Measurements from ENCODE around the gene HIP1.
"Not testable (repeated sequence)": the region's sequence is repeated elsewhere in the genome, so short reads cannot be mapped to it uniquely, and the experiment has no call there.

HIP1 gene

DNA sequence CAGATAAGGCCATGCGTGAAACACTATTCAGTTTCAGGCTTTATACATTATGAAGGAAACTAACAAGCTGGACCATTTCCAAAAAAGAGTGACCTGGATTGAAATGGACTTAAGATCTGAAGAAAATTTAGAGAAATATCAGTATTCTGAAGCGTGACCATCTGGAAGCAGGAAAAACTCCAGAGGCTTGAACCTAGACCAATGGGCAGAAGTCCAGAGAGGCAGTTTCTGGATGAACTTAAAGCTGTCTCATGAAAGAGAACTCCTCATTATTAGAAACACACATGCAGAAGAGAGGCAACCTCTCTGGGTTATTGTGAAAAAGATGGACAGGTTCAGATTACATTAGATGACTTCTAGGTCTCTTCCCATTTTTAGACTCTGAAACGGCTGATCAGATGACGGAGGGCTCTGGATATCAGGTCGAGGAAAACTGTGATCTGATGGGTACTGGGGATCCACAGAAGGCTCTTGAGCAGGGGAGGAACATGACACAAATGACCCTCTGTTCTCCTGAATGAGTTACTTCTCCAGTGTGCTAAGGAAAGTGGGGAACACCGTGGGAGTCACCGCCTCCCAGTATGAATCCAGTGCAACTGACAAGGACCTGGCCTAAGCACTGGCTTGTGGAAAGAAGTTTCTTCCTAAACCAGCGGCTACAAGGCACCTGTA is 130.2 kb downstream of the HIP1 start:
- no peak for DNase-seq

DNA sequence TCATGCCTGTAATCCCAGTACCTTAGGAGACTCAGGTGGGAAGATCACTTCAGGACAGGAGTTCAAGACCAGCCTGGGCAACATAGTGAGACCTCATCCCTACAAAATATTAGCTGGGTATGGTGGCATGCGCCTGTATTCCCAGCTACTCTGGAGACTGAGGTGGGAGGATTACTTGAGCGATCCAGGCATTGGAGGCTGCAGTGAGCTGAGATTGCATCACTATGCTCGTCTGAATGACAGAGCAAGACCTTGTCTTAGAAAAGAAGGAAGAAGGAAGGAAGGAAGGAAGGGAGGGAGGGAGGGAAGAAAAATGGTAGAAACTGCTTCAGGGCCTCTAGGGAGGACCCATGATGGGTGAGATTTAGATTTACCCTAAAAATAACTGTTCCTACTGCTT is 134.3 kb downstream of the HIP1 start:
- DNase-seq: no peak

DNA sequence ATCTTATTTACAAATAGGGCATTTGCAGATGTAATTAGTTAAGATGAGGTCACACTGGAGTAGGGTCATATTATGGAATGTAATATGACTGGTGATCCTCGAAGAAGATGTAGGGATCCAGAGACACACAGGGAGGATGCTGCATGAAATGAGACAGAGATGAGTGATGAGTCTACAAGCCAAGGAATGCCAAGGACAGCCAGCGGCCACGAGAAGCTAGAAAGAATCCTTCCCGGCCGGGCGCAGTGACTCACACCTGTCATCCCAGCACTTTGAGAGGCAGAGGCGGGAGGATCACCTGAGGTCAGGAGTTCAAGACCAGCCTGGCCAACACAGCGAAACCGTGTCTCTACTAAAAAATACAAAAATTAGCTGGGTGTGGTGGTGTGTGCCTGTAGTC is 135.9 kb downstream of the HIP1 start:
- DNase-seq: not testable (repeated sequence)

DNA sequence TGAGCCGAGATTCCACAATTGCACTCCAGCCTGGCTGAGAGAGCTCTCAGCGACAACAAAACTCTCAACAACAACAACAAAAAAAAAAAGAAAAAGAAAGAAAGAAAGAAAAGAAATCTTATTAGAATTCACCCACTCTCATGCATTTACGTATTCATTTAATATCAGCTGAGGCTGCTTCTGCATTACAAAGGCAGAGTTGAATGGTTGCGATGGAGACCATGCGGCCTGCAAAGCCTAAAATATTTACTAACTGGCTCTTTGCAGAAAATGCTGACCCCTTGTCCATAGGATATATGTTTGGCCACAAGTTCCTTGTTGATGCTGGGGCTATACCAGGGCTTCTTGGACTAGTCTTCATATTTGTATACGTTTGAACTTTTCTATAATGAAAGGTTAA is 137.2 kb downstream of the HIP1 start:
- no peak for DNase-seq

DNA sequence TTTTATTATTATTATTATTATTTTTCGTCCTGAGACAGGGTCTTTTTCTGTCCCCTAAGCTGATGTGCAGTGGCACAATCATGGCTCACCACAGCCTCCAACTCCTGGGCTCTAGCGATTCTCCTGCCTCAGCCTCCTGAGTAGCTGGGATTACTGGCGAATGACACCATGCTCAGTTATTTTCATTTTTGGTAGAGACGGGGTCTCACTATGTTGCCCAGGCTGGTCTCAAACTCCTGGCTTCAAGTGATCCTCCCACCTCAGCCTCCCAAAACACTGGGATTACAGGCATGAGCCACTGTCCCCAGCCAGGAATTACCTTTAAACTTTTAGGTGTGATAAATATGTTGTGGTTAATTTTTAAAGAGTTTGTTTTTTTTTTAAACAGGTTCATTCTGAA is 138.0 kb downstream of the HIP1 start:
- DNase-seq: not testable (repeated sequence)

DNA sequence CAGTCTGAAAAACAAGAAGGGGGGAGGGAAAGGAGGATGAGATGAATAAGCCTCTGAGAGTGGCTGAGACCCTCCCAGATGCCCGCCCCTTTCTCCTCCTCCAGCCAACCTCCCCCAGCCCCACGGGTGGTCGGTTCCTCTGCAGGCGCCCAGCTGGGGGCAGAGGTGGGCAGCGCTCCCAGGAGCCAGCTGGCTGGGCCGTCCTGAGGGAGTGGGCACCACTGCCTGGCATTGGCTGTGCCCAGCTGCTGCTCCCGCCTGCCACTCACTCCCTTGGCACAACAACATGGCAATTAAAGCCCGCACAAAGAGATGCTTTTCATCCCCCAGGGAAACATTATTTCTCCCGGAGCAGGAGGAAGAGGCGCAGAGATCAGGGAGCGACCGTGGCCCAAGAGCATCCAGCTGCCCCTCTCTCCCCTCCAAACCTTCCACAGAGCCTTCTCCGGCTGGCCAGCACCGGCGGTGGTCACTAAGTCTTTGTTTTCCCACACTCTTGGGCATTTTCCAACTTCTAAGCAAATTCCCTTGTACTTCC is 139.4 kb downstream of the HIP1 start:
- no peak for DNase-seq

DNA sequence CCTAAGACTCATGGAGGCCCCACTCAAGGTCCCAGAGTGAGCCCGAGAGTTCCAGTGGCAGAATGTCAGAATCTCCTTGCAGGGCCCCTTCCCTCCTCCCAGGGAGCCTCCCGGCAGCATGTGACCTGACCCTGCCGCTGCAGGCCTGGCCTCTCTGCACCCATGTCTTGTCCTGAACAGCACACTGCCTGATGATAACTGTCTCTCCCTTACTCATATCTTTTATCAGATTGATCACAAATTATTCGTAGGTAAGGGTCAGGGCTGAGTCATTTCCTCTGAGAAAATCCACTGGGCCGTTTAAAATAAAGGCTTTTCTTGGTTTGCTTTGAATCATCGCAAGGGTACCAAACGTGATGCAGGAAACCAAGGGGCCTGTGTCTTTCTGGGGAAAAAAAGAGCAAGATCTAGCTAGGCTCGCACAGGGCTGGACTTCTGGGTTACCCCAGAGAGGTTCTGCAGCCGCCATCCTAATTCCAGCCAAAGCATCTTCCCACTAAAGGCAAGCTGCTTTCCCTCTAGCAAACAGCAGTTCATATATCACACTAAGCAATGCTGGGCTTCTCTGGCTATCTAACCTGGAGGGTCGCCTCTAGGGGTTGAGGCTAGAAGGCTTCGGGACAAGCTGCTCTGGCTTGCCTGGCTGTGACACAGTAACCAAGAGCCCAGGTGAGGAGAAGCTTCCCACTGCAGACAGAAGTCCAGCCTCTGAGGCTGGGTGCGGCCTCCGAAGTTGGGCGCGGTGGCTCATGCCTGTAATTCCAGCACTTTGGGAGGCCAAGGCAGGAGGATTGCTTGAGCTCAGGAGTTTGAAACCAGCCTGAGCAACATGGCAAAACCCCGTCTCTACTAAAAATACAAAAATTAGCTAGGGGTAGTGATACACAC is 141.8 kb downstream of the HIP1 start:
- DNase-seq: no peak

DNA sequence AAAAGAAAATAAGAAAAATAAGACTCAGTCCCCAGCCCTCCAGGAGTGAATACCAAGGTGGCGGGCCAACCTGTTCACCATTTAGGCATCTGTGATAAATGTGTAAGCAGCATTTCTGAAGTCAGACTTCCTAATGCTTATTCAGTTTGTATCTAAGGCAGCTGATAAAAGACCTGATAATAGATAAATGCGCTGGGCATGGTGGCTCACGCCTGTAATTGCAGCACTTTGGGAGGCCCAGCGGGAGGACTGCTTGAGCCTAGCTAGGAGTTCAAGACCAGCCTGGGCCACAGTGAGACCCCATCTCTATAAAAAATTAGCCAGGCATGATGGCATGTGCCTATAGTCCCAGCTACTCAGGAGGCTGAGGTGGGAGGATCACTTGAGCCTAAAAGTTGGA is 143.0 kb downstream of the HIP1 start:
- DNase-seq: no peak

DNA sequence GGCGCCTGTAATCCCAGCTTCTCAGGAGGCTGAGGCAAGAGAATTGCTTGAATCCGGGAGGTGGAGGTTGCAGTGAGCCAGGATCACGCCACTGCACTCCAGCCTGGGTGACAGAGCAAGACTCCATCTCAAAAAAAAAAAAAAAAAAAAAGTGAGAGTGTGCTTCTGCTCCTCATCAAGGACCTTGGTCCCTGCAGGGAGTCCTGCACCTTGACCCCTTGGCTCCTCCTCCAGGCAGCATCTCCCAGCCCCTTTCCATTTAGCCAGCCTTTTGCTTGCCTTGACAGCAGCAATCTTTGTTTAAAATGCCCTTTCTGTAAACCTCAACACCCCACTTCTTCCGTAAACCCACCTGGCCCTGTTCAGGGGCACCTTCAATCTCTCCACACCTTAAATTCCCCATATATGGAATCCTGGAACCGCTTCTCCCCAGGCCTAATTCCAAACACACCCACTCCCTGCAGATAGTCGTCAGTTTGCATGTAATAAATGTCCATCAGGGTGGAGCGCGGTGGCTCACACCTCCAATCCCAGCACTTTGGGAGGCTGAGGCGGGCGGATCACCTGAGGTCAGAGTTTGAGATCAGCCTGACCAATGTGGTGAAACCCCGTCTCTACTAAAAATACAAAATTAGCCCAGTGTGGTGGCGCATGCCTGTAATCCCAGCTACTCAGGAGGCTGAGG is 145.1 kb downstream of the HIP1 start:
- not testable (repeated sequence) for DNase-seq

DNA sequence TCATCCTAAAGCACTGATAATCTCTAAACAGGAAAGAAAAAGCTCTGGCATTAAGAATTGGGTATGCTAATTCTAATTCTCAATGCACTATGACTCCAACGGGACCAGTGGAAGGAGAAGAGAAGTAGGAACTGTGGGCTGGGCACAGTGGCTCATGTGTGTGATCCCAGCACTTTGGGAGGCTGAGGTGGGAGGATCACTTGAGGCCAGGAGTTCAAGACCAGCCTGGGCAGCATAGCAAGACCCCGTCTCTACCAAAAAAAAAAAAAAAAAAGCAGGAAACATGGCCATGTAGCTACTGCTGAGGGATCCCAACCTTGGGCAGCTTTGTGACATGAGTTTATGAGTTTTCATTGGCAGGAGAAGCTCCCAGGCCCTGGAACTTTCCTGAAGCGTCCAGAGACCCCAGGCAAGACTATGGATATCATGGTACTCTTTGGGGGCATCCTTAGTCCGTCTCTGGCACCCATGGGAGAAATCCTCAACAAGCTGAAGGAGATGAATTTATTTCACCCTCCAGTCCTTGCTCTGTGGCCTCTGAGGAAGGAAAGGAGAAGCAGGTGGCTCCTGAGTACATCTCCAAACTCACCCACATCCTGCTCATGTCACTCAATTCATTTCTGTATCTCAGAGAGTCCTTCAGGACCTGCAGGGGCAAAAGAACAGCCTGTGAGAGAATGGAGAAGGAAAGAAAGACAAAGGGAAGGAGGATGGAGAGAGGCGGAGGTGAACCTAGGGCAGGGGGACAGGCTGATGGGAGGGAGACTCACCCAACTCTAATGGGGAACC is 147.1 kb downstream of the HIP1 start:
- DNase-seq: no peak

DNA sequence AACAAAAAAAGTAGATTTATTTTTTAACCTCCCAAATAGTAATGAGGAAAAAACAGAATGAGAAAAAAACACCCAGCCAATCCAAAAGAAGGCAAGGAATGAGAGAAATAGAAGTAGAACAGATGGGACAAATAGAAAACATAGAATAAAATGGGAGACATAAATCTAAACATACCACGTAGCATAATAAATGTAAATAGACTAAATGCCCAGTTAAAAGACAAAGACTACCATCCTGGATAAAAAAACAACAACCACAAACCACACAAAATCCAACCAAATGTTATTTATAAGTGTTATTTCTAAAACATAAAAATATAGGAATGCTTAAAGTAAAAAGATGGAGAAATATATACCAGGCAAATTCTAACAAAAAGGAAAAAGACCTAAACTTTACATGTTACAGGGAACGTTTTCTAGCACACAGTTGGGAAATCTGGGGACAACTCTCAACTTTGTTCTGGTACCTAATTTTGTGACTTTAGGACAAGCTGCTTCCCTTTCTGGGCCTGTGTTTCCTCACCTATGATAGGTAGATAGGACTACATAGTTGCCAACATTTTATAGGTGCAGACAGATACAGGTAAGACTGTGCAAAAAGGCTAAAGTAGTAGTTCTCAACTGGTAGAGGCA is 148.3 kb downstream of the HIP1 start:
- DNase-seq: no peak

DNA sequence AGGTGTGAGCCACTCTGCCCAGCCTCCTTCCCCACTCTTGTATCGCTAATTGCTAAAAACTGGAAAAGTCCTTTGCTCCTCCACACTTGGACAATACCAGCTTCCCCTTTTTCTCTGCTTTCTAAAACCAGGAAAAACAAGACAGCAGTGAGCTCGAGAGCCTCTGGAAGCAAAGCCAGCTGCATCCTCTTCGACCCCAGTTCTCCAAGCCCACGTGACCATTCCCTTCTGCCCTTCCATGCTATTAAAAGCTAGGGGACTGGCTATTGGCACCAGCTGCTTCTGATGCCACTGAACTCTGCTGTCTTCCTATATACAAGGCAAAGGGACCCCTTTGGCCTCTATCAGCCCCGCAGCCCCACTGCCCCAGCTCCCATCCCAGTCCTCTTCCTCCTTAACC is 154.4 kb downstream of the HIP1 start:
- DNase-seq: no peak

DNA sequence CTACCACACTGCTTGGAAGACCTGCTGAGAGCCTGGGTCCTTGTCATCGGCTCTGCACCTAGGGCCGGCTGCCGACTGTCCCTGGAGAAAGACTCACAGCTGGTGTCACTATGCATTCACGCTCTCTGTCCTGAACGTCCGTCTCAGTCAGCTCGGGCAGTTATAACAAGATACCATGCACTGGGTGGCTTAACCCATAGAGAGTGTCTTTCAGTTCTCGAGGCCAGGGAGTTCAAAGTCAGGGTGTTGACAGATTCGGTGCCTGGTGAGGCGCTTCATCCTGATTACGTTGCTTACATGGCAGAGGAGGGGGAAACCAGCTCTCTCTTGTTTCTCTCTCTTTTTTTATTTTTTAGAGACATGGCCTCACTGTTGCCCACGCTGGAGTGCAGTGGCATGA is 155.5 kb downstream of the HIP1 start:
- no peak for DNase-seq

DNA sequence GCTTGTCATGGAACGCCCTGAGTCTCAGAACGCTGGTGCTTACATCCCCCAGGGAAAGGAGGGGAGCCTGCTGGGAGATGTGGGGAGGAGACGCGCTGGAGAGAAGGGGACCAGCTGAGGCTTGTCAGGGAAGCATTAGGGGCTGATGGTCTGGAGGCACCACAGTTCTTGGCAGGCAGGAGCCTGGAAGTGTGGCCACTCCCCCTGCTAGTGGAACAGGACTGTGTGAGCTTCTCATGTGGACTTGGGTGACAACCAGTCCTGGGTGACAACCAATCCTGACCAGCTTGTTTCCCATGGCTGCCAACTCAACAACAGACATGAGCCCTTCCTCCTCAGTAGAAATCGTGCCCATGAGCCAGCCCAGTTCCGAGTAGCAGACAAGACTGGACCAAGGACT is 158.8 kb downstream of the HIP1 start:
- no peak for DNase-seq

DNA sequence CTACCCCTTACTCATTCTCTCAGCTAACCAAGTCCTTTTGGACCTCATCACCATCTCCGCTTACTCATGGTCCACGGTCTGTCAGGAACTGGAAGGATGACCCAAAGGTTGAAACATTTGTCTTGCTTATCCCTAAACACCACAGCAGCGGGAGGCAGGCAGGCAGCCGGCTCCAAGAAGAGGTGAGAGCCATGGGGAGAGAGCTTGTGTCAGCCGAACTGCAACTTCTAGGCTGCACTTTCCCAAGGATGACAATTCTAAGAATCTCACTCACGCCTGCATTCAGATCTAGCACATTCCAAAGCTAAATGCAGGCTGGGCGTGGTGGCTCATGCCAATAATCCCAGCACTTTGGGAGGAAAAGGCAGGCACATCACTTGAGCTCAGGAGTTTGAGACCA is 160.7 kb downstream of the HIP1 start:
- DNase-seq: no peak

DNA sequence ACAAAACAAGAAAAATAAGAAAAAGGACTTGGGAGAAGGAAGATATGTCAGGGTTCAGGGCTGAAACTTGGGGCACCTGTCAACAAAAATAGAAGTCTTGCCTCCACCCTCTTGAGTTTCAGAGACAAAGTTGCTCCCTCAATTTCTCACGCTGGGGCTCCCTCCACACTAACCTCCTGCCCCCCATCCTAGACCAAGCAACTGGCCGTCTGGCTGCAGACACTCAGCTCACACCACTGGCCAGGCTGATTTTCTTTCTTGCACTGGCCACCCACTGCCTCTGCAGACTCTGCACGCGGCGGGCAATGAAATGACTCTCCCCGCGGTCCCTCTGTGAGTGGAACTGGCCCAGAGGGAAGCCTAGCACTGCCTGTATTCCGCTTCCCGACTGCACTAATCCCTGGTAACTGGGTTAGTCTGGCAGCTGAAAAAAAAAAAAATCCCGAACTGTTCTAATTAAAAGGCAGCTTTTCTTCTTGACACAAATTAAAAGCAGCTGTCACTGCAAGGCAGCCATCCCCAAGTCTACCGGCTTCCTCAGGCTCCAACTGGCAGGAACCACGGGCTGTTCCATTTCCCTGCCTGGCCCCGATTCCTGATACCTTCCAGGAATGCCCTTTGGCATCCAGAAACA is 163.1 kb downstream of the HIP1 start:
- no peak for DNase-seq

DNA sequence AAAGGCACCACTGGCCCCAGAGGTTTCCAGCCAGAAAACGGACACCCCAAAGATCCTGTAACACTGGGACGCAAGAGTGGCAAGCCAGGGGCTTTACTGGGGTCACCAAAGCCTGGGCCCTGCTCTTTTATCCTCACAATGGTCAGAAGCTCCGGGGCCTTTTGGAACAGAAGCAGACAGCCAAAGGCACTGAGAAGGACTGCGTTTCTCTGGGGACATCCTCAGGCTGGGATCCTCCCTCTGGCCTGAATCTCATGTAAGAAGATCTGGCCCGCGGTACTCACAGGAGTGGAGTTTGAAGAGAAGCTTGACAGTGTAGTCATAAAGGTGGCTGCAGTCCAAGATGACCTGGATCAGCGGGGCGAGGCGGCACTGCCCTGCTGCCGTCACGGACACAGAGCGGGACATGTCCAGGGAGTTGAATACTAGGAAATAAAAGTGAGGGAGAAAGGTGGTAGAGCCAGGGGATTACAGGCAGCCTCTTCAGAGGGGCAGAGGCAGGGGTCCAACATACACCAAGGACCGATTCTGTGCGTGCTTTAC is 165.2 kb downstream of the HIP1 start:
- no peak for DNase-seq

DNA sequence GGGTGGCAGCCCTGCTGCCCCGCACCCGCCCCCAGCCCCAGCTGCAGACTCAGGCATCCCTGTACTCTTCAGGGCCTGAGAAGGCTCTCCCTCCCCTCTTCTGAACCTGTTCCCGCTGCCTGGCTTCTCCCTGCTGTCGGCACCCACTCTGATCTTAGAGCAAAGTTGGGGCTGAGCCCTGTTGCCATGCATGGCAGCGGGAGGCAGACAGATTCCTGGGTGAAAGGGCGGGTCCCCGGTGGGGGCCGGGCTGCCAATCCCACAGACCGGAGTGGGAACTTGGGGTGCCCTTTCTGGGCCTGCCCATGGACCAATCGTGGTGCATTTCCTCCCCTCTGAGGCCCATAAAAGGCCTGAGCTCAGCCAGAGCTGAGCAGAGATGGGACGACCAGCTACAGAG is 165.9 kb downstream of the HIP1 start:
- no peak for DNase-seq

DNA sequence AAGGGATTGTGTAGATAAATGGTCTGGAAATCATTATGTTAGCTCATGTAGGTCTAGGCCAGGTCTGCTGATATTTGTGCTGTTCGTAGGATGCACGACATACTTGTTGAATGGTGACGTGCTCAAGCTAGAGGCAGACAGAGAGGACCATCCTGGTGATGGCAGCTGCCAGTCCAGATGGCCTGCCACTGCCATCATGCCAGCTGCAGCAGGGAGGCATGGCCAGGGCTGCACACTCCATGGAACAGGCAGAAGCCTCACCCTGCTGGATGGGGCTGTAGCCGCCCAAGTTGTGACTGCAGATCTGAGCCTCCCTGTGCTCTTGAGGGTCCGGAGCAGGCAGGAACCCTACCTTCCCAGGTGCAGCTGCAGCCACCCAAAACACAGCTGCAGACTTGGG is 166.3 kb downstream of the HIP1 start:
- no peak for DNase-seq

DNA sequence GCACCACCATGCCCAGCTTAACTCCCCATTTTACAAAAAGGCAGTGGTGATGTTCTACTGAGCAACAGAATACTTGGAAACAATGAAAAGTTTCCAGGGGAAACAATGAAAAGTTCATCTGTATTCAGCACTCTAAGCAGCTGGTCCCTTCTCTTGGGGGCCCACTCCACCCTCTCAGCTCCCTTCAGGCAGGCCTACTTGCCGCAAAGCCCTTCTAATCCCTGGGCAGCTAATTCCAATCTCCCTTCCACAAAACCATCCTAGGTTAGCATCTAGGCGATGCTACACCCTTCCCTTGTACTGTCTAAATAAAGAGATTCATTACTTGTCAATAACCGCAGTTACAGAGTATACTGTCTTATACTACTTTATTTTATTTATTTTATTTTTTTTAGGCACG is 167.5 kb downstream of the HIP1 start:
- DNase-seq: no peak

DNA sequence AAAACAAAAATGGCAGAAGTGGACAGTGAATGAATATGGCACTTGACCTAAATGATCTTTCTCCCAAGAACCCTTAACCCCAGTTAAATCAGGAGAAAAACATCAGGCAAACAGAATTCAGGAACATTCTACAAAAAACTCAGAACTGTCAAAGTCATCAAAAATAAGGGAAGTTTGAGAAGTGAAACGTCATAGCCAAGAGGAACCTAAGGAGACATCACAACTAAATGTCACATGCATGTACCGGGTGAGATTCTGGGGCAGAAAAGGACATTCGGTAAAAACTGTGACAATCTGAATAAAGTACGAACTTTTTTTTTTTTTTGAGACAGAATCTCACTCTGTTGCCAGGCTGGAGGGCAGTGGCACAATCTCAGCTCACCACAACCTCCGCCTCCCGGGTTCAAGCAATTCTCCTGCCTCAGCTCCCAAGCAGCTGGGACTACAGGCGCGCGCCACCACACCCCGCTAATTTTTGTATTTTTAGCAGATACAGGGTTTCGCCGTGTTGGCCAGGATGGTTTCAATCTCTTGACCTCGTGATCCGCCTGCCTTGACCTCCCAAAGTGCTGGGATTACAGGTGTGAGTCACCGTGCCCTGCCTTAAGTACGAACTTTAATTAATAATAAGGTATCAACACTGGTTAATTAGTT is 169.0 kb downstream of the HIP1 start:
- DNase-seq: not testable (repeated sequence)
